Frontal cortex (tissue), 4 donors: Measurements from ENCODE around the gene ZCWPW1. TPM values are rescaled to one million over a fixed set of nuclear protein-coding genes. Genes with fewer than 3 reads are reported as not detected.
"Not testable (repeated sequence)": the region's sequence is repeated elsewhere in the genome, so short reads cannot be mapped to it uniquely, and the experiment has no call there.

Experiments
- DNase-seq, 2 donors: peaks; one replicate each; pipeline ENCODE4 v3.0.0; 2012; ENCODE audit warnings: low spot score in 2 of 2
- FAIRE-seq: peaks from 2 replicates; lab custom pipeline; 2012; peaks lifted over from hg19 to GRCh38; lab: Jason Lieb, UNC
- total RNA-seq: library from RNA; depleted of rRNA; stranded (reverse); fragments of >200 nt; gene quantifications from one replicate; pipeline ENCODE4 v1.2.3, GENCODE V29; 2014
- donor health status: control.
- donor health status: control.
- donor health status: control.

Gene ZCWPW1
- total RNA-seq, 1 donor from 2014 or later = 2.0 TPM

GRCh38 chr7:100407285-100408180 lies 21.0 kb downstream of the ZCWPW1 start:
- no peak for FAIRE-seq
- DNase-seq = peak in 1 of 2 donors; percentile 49

GRCh38 chr7:100406767-100407166 lies 21.7 kb downstream of the ZCWPW1 start:
- no peak for DNase-seq
- no peak for FAIRE-seq

DNA sequence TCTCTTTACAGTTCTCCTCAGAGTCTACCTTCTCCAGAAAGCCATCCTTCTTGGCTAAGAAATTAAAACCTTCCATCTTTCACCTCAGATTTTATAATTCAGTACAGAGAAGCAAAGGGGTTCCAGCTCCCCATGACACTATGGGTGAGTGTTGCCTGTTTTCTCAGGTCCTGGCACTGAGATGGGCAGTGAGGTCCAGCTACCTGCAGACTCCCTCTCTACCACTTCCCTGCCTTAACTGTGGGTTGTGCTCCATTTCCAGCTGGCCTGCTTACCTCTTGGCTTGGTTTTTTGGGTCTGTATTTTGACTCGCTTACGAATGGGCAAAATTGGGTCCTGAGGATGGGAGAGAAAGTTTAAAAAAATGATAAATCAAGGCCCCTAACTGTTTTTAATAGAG lies 26.3 kb downstream of the ZCWPW1 start:
- no peak for FAIRE-seq
- no peak for DNase-seq

DNA sequence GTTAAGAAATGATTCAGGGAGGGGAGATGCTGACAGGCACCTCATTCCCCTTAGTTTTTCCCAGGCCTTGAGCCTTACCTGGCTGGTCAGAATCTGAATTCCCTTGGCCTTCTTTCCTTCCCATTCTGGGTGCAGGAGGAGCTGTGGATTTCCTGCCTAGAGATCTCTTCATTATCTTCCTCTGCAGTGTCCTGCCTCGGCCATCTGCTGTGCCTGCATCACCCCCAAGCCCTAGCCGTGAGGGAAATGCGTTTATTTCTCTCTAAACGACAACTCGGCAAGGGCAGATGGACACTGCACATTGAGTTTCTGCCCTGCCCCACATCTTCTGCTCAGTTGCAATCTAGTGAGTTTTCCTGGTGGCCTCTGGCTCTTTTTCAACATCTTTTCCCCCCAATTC lies 26.7 kb downstream of the ZCWPW1 start:
- DNase-seq (no peak), FAIRE-seq (no peak)

DNA sequence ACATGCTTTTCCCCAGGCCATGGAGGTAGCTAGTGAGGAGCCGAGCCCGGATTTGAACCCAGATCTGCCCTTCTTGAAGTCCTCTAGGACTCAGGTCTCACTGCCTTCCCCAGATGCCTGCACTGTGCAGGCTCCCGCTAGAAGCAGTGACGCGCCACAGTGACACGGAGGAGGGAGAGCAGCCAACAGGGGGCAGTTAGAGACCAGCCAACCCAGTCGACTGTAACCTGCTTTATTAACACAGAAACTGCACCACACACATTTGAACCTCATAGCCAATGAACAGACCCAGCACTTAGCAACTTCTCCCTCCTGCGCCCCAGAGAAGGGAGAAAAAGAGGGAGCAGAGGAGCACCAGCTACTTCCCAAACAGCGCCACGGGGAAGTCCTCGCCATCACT lies 27.8 kb downstream of the ZCWPW1 start:
- DNase-seq = no peak
- FAIRE-seq = no peak

DNA sequence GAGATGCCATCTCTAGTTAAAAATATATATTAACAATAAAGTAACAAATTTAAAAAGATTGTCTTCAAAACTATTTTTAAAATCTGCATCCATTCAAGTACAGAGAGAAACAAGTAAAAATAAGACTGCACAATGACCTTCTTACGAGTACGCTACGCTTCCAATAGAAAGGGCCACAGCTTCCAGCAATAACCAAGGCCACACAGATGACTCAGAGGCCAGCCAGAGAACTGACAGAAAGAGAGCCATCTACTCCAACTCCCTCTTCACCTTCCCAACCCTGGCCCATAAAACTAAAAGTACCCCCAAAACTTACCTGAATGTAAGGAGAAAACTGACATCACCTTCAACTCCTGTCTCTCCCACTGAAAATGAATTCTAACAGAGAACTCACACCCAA lies 28.5 kb downstream of the ZCWPW1 start:
- DNase-seq (no peak), FAIRE-seq (no peak)

GRCh38 chr7:100398239-100398638 lies 30.3 kb downstream of the ZCWPW1 start:
- DNase-seq (no peak), FAIRE-seq (no peak)

DNA sequence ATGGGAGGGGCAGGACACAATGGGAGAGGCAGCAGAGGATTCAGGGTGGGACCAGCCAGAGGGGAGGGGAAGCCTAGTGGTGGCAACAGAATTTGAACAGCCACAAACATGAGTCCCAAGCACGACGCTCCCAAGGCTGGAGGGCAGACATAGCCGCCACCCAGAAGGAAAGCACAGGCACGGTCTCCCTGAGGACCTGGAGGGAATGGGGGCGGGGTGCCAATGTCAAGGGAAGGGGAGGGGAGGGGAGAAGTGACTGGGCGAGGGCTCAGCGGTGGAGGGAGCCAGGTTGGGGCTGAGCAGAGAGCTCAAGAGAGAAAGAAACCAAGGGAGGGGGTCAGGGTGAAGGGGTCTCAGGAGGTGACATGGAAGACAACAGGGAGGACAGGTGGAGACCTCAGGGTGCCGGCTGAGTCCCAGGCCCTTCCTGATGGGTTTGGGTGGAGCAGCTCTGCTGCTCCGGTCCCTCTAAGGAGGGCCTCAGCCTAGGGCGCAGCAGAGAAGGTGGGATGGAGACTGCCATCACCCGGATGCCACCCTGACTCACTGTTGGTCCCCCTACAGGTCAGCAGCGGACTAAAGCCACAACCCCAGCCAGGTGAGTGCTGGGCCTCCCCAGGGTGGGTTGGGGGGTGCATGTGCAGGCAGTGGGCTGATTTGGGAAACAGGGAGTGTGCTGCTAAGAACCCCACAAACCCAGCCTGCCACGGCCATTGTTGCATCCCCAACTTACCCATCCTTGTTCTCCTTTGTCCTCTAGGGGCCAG lies 31.0 kb downstream of the ZCWPW1 start:
- FAIRE-seq (no peak), DNase-seq (no peak)

DNA sequence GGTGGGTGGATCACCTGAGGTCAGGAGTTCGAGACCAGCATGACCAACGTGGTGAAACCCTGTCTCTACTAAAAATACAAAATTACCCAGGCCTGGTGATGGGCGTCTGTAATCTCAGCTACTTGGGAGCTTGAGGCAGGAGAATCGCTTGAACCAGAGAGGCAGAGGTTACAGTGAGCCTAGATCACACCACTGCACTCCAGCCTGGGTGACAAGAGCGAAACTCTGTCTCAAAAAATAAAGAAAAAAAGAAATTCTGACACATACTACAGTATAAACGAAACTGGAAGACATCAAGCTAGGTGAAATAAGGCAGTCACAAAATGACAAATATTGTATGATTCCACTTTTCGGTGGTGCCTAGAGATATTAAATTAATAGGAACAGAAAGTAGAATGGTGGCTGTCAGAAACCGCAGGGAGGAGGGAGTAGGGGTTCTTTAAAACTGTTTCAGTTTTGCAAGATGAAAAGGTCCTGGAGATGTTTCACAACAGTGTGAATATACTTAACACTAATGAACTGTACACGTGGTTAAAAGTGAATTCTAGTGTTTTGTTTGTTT lies 32.0 kb downstream of the ZCWPW1 start:
- no peak for FAIRE-seq
- no peak for DNase-seq

- FAIRE-seq (no peak), DNase-seq (no peak)
Measured at GRCh38 chr7:100394077-100394476, 34.4 kb downstream of the ZCWPW1 start.

DNA sequence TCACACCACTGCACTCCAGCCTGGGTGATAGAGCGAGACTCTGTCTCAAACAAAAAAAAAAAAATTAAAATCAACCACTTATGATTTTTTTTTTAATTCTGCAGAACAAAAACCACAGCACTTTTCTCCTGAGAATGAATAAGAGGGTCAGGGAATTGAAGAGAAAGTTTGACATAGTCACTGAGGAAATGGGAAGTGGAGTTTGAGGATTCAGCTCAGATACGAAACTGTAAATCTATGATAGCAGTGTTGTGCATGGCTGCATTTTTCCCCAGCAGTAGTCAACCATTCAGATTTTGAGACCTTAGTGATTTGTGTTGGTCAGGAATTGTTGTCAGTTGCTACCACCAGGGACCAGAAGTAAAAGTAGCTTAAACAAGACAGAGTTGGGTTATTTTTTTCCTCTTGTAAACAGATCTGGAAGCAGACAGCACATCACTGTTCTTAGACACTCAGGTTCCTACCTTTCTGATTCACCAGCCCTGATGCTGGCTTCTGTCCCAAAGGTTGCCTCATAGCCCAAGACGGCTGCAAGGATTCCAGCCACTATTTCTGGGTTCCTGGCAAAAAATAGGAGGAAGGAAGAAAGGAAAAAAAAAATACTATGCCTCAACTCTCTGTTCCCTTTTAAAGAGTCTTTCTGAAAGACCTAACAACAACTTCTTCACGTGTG lies 35.1 kb downstream of the ZCWPW1 start:
- FAIRE-seq = no peak

GRCh38 chr7:100390286-100391009 lies 38.1 kb downstream of the ZCWPW1 start:
- DNase-seq = no peak

More for the DNA sequence above, 35.1 kb downstream of the ZCWPW1 start:
- DNase-seq = no peak

GRCh38 chr7:100389437-100390088 lies 38.9 kb downstream of the ZCWPW1 start:
- DNase-seq = no peak
- FAIRE-seq = no peak

More at GRCh38 chr7:100390286-100391009, 38.1 kb downstream of the ZCWPW1 start:
- no peak for FAIRE-seq

DNA sequence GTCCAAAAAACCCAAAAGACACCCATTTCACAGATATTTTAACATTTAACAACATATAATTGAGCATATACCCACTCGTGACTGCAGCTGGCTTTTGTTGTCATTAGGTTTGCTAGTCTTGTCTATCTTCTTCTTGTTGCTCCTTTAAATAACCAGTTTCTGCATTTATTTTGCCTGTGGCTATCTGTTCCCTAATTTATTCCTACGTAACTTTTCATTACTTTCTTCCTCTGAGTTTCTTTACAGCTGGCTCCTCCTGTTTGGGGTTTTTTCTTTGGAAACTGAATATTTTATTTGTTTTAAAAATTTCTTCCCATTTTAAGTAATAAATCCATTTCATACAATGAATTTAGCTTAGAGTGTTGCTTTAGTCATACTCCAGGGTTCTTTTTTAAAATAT lies 40.8 kb downstream of the ZCWPW1 start:
- DNase-seq (no peak), FAIRE-seq (no peak)

- no peak for FAIRE-seq
- DNase-seq = no peak
Measured at GRCh38 chr7:100386940-100387339, 41.6 kb downstream of the ZCWPW1 start.

- DNase-seq (no peak), FAIRE-seq (no peak)
Measured at GRCh38 chr7:100384628-100385294, 43.7 kb downstream of the ZCWPW1 start.

DNA sequence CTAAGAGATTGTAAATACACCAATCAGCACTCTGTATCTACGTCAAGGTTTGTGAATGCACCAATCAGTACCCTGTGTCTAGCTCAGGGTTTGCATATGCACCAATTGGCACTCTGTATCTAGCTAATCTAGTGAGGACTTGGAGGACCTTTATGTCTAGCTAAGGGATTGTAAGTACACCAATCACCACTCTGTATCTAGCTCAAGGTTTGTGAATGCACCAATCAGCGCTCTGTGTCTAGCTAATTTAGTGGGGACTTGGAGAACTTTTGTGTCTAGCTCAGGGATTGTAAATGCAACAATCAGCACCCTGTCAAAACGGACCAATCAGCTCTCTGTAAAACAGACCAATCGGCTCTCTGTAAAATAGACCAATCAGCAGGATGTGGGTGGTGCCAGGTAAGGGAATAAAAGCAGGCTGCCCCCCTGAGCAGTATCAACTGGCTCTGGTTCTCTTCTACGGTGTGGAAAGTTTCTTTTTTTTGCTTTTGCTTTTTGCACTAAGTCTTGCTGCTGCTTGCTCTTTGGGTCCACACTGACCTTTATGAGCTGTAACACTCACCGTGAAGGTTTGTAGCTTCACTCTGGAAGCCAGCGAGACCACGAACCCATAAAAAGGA lies 46.2 kb downstream of the ZCWPW1 start:
- not testable (repeated sequence) for FAIRE-seq, DNase-seq
